ENCODE data around the gene CASP9.
"Not testable (repeated sequence)": the region's sequence is repeated elsewhere in the genome, so short reads cannot be mapped to it uniquely, and the experiment has no call there.

The CASP9 gene

DNA sequence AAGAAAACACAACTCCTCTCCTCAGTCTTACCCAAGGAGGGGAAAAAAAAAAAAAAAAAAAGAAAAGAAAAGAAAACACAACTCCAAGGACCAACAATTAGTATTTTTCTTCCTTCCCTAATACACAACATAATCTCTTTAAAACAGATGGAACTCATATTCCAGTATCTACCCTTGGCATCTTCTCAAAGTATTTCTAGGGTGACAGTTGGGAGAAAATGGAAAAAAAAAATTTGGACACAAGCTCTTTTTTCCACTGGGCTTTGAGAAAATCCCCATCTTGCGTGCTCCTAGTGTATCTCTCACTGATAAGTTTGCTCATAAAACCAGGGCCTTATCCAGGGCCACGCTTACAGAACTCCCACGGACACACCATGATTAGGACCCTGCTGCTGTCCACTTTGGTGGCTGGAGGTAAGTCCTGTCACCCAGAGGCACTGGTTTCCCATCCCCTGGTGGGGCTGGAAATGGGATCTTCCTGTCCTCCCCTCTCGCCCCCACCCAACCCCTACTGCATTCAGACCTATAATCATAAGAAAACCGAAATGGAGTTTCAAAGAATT is 48.2 kb downstream of the CASP9 start, which contains the start of gene CELA2B:
TSS of gene CELA2B (plus strand) at position 353 of the 563 bp plus-strand sequence. CDS start at position 375, 22 bp downstream.
- H3K27ac ChIP-seq, result no peak within 1 kb of the TSS
- H3K4me3 ChIP-seq, result no peak within 1 kb of the TSS

DNA sequence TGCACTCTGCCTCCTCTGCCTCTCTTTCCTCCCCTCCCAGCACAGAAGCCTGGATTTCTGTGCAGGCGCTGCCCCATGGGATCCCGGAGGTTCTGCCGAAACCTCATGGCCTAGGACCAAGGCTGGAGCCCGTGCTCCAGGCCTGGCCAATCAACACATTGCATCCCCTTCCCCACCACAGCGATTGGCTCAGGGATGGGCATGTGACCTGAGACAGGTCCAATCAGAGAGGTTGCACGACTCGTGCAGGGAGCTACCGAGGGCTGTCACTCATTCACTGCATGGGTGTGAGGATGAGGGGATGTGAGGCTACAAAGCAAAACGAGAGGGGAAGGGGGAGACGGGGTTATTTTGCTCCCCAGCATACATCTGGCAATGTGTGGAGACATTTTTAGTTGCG is 51.4 kb downstream of the CASP9 start:
- no peak overlapping the region for H3K4me3 ChIP-seq

GRCh38 chr1:15471723-15472122 is 52.3 kb downstream of the CASP9 start:
- not testable (repeated sequence) for H3K27ac ChIP-seq

More for the DNA sequence above, 51.4 kb downstream of the CASP9 start:
- H3K27ac ChIP-seq, result no peak overlapping the region

GRCh38 chr1:15471067-15471466 is 52.9 kb downstream of the CASP9 start:
- not testable (repeated sequence) for H3K27ac ChIP-seq, H3K4me3 ChIP-seq

More at GRCh38 chr1:15471723-15472122, 52.3 kb downstream of the CASP9 start:
- not testable (repeated sequence) for H3K4me3 ChIP-seq

GRCh38 chr1:15469821-15470448 is 54.1 kb downstream of the CASP9 start:
- not testable (repeated sequence) for H3K4me3 ChIP-seq, H3K27ac ChIP-seq

DNA sequence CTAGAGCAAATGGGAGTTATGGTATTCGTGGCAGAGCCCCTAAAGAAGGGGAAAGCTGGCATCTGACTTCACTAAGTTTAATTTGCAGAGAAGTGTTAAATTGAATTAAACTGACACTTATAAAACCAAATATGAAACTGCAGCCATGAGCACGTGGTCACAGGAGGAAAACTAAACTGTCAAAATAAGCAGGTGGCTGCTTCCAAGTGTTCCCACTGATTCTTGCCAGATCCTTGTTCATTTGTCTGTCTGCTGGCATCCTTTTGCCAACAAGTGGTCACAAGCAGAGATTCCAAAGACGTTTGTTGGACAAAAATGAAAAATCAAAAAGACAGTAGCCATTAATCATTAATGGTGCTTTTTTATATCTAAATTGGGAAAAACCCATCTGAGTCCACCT is 54.7 kb downstream of the CASP9 start:
- Histone ChIP-seq H3K27ac (no peak overlapping the region), H3K4me3 (no peak overlapping the region)

- no peak overlapping the region for H3K4me3 ChIP-seq
Observed at GRCh38 chr1:15468145-15468544, 55.9 kb downstream of the CASP9 start.

GRCh38 chr1:15466955-15467625 is 56.9 kb downstream of the CASP9 start:
- H3K27ac ChIP-seq, H3K4me3 ChIP-seq: not testable (repeated sequence)

More at GRCh38 chr1:15468145-15468544, 55.9 kb downstream of the CASP9 start:
- no peak overlapping the region for H3K27ac ChIP-seq

- H3K4me3 ChIP-seq, result no peak overlapping the region
- no peak overlapping the region for H3K27ac ChIP-seq
Observed at GRCh38 chr1:15465674-15466073, 58.3 kb downstream of the CASP9 start.

DNA sequence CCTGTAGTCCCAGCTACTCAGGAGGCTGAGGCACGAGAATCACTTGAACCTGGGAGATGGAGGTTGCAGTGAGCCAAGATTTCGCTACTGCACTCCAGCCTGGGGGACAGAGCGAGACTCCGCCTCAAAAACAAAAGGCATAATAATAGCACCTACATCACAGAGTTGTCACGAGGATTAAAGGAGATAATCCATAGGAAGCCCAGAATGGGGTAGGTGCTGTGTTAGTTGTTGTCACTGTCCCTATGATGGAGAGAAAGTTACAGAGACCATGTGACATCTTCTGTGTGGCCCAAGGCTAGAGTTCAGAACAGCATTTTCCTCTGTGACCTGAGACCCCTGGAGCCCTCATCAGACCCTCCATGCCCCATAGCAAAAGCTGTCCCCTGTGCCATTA is 60.1 kb downstream of the CASP9 start:
- H3K27ac ChIP-seq, H3K4me3 ChIP-seq: not testable (repeated sequence)

DNA sequence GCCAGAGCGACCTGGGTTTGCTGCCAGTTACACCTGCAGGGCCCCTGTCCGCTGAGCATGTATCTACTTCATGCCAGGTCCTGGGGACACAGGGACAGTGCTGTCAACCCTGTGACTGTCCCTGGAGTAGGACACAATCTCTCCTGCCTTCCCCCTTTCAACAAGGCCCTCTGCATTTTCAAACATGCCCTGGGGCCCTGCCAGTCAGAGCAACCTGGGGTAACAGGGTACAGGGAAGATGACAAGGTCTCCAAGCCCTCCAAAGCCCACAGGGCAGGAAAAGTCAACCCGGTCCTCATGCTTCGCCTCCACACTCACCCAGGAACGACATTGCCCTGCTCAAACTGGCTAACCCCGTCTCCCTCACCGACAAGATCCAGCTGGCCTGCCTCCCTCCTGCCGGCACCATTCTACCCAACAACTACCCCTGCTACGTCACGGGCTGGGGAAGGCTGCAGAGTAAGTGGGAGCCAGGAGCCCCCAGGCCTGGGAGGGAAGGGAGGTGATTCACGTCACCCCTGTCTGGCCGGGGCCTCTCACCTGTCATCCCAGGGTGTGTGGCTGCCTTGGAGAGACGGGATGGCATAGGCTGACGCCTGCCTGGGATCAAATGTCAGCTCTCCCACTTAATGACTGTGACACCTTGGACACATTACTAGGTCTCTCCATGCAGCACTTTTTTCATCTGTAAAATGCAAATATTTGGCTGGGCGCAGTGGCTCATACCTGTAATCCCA is 60.8 kb downstream of the CASP9 start:
- not testable (repeated sequence) for H3K27ac ChIP-seq

GRCh38 chr1:15460708-15461095 is 63.3 kb downstream of the CASP9 start:
- Histone ChIP-seq H3K27ac (no peak overlapping the region), H3K4me3 (no peak overlapping the region)

More for the DNA sequence above, 60.8 kb downstream of the CASP9 start:
- H3K4me3 ChIP-seq, result not testable (repeated sequence)

DNA sequence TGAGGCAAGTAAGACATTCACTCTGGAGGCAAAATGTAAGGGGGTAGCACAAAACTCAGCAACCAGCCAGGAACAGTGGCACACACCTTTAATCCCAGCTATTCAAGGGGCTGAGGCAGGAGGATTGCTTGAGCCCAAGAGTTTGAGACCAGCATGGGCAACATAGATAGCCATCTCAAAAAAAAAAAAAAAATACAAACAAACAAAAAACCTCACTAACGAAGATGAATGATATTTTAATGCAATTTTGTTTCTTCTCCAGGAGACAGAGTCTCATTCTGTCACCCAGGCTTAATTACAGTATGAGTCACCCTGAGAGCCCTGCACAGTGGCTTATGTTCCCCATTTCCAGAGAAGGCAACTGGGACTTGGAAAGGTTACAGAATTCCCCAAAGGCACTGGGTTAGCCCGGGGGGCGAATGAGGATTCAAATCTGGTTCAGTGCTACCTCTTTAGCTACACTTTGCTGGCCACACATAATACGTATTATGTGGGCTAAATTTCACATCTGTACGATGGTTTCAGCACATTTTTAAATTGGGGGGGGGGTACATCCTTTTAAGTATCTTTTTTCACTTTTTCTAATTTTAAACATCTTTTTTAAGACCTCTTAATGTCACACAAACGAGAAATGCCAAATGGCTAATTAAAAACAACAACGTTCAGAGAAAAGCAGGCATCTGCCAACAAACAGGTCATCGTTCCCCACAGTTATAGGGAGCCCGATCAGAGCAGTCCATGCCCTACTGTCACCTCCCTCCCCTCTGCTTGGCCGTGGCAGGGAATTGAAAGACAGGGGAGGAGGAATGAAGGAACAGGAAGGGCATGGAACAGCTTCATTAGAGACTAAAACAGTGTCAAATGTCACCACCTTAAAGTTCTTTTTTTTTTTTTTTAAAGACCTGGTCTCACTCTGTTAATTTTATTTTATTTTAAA is 64.0 kb downstream of the CASP9 start:
- H3K4me3 ChIP-seq, result no peak overlapping the region
- H3K27ac ChIP-seq, result no peak overlapping the region

GRCh38 chr1:15458388-15458787 is 65.6 kb downstream of the CASP9 start:
- H3K27ac ChIP-seq, H3K4me3 ChIP-seq: not testable (repeated sequence)

DNA sequence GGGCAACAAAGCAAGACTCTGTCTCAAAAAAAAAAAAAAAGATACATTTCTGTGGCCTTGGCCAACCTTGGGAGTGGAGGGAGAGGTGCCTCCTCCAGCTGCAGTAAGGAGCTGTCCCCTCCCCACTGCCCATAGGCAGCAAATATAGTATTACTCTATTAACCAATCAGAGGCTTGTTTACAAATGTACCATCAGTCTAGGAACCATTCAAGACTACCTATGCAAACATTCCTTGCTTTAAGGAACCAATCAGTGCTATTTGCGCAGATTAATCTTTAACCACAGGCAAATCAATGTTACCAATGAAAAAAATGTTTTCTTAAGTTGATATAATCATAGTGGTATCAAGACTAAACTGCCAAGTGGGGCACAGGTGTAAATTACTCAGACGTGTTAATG is 66.4 kb downstream of the CASP9 start:
- no peak overlapping the region for H3K4me3 ChIP-seq

DNA sequence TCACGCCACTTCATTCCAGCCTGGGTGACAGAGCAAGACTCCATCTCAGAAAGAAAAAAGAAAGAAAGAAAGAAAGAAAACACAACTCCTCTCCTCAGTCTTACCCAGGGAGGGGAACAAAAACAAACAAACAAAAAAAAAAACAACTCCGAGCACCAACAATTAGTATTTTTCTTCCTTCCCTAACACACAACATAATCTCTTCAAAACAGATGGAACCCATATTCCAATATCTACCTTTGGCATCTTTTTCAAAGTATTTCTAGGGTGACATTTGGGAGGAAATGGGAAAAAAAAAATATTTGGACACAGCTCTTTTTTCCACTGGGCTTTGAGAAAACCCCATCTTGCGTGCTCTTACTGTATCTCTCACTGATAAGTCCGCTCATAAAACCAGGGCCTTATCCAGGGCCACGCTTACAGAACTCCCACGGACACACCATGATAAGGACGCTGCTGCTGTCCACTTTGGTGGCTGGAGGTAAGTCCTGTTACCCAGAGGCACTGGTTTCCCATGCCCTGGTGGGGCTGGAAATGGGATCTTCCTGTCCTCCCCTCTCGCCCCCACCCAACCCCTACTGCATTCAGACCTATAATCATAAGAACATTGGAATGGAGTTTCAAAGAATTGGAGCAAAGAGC is 67.6 kb downstream of the CASP9 start, which contains the start of gene CELA2A:
TSS of gene CELA2A (plus strand) at position 420 of the 642 bp plus-strand sequence. CDS start at position 442, 22 bp downstream.
- no peak within 1 kb of the TSS for H3K4me3 ChIP-seq
- H3K27ac ChIP-seq, result no peak within 1 kb of the TSS

More for the DNA sequence above, 66.4 kb downstream of the CASP9 start:
- H3K27ac ChIP-seq, result no peak overlapping the region

DNA sequence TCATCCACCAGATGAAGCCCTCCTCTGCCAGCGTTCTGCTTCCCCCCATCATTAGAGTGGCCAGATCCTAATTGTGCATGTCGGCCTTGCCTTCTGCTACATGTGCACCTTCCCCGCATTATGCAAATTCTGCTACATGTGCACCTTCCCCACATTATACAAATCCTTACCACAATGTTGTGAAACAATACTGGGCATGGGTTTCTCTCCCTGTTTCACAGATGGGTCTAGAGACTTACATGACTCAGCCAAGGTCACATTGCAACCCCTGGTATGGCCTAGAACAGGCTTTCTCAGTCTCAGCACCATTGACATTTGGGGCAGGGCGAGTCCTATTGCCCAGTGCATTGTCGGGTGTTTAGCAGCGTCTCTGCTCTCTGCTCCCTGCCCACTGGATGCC is 68.5 kb downstream of the CASP9 start:
- Histone ChIP-seq H3K4me3 (no peak overlapping the region), H3K27ac (no peak overlapping the region)

DNA sequence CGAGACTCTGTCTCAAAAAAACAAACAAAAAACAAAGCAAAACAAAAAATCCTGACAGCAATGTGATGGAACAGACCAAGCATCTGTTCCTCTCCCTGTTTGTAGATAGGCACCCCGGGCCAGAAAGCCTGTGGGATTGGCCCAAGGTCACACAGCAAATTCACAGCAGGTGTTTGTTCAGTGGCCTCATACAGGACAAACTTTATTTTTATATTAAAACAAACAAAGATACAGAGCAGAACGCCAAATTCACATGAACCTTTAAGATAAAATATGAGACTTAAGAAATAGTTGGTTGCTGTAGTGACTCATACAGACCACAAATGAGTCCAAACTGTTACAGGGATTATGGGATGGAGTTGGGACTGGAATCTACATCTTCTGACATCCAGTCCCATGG is 69.8 kb downstream of the CASP9 start:
- no peak overlapping the region for H3K4me3 ChIP-seq
- no peak overlapping the region for H3K27ac ChIP-seq

- H3K27ac ChIP-seq, result no peak overlapping the region
Observed at GRCh38 chr1:15453734-15454133, 70.3 kb downstream of the CASP9 start.

More at GRCh38 chr1:15453734-15454133, 70.3 kb downstream of the CASP9 start:
- no peak overlapping the region for H3K4me3 ChIP-seq

Measured in skin epidermis (tissue), 12 donors.